K562 (cell line): ENCODE results near the gene WDR93. TPM values are rescaled to one million over a fixed set of nuclear protein-coding genes. Genes with fewer than 3 reads are reported as not detected.

ENCODE experiments used
- ATAC-seq: fragments of 200-7000 bp; cut with Tn5 transposase; 3 replicates; pipeline ENCODE4 v1.9.1; 2020; ENCODE audit warnings: moderate library complexity
- BruUV-seq: library from RNA; stranded (reverse); fragments of 400-500 nt; replicated peaks from 2 replicates; lab custom pipeline; 2021; lab: Mats Ljungman, UMichigan
- CTCF ChIA-PET: fragments of 300-600 bp; formaldehyde crosslinking; extraction: SDS; loops from one replicate; lab custom pipeline; 2021; ENCODE audit warnings: low intra/inter-chr PET ratio; lab: Yijun Ruan, JAX
- POLR2A ChIA-PET: fragments of 300-600, 350-650 bp; sonication (Branson Sonifier 250); formaldehyde crosslinking; extraction: SDS; loops from one replicate; lab custom pipeline; 2021; ENCODE audit warnings: antibody characterized with exemption, inconsistent platforms; lab: Yijun Ruan, JAX
- DNase-seq, 4 experiments: peaks; one replicate each; pipeline versions ENCODE4 v3.0.0 to v3.0.0-alpha.2; 2011 to 2018; ENCODE audit warnings: low spot score in 3 of 4, mixed read lengths in 3 of 4; ENCODE audit errors: extremely low read depth in 1 of 4
- FAIRE-seq: peaks from 2 replicates; lab custom pipeline; 2011; peaks lifted over from hg19 to GRCh38; lab: Jason Lieb, UNC
- H2AFZ ChIP-seq: 2 replicates; pipeline ENCODE4 v1.6.0; 2011; ENCODE audit warnings: low read depth, low read length, control low read depth, inconsistent platforms
- H3K27ac ChIP-seq: fragments of 200-600 bp; 3 replicates; pipeline ENCODE4 v1.8.0; 2011; ENCODE audit warnings: low read depth, mild to moderate bottlenecking, control low read depth, inconsistent platforms, low read length, moderate library complexity, mixed read lengths; ENCODE audit errors: extremely low read depth
- H3K27me3 ChIP-seq, 2 experiments: fragments of 300-600 bp in 1 of 2; 2 replicates in 1 of 2; 3 replicates in 1 of 2; pipeline versions ENCODE4 v1.6.0 to v1.8.0; 2011; ENCODE audit warnings: inconsistent platforms in 2 of 2, low read length in 2 of 2, mild to moderate bottlenecking in 1 of 2, mixed read lengths in 1 of 2, moderate library complexity in 1 of 2; ENCODE audit not compliant: control insufficient read depth in 2 of 2, insufficient read depth in 2 of 2
- H3K36me3 ChIP-seq: fragments of 300-600 bp; 3 replicates; pipeline ENCODE4 v1.8.0; 2011; ENCODE audit warnings: mild to moderate bottlenecking, low read length, inconsistent platforms; ENCODE audit not compliant: control insufficient read depth, insufficient read depth
- H3K4me1 ChIP-seq, 2 experiments: fragments of 200-600 bp in 1 of 2; replicated peaks in 1 of 2; 2 replicates in 1 of 2; 3 replicates in 1 of 2; pipeline versions ENCODE4 v1.5.1 to v1.8.0; 2011; ENCODE audit warnings: inconsistent platforms in 2 of 2, low read length in 2 of 2, mild to moderate bottlenecking in 1 of 2, mixed read lengths in 1 of 2, moderate library complexity in 1 of 2; ENCODE audit not compliant: control insufficient read depth in 2 of 2, insufficient read depth in 2 of 2
- H3K4me2 ChIP-seq: 2 replicates; pipeline ENCODE4 v1.6.1; 2011; ENCODE audit warnings: low read length, control low read depth, inconsistent platforms, mixed read lengths; ENCODE audit not compliant: insufficient read depth
- H3K4me3 ChIP-seq: fragments of 200-600 bp; sonication (generic), shearing (Covaris generic); 2 replicates; pipeline ENCODE4 v1.5.1; 2016; ENCODE audit warnings: control low read depth, inconsistent platforms
- H3K79me2 ChIP-seq: fragments of 200-600 bp; 3 replicates; pipeline ENCODE4 v1.8.0; 2011; ENCODE audit warnings: low read length, inconsistent platforms; ENCODE audit not compliant: control insufficient read depth, insufficient read depth
- H3K9ac ChIP-seq, 2 experiments: 2 replicates each; pipeline versions ENCODE4 v1.6.0 to v1.6.1; 2011; ENCODE audit warnings: low read depth in 2 of 2, low read length in 2 of 2, control low read depth in 1 of 2, inconsistent platforms in 1 of 2, mild to moderate bottlenecking in 1 of 2, mixed read lengths in 1 of 2; ENCODE audit not compliant: insufficient read depth in 1 of 2
- H3K9me1 ChIP-seq: one replicate; pipeline ENCODE4 v1.6.0; 2011; ENCODE audit warnings: inconsistent platforms, mild to moderate bottlenecking, low read length, moderate library complexity; ENCODE audit not compliant: control insufficient read depth, insufficient read depth
- H3K9me3 ChIP-seq: replicated peaks from 2 replicates; pipeline ENCODE4 v1.5.1; 2011; ENCODE audit warnings: low read depth, low read length, inconsistent platforms; ENCODE audit not compliant: control insufficient read depth, insufficient read depth
- H4K20me1 ChIP-seq: replicated peaks from 2 replicates; pipeline ENCODE4 v1.6.1; 2011; ENCODE audit warnings: low read length, inconsistent platforms, mixed read lengths; ENCODE audit not compliant: control insufficient read depth, insufficient read depth
- ASH1L ChIP-seq: fragments of 450-650 bp; IDR thresholded peaks from 2 replicates; pipeline ENCODE4 v1.6.1; 2018; ENCODE audit warnings: borderline replicate concordance, mild to moderate bottlenecking, low read depth; ENCODE audit not compliant: partially characterized antibody
- DEAF1 ChIP-seq: fragments of 450-650 bp; formaldehyde crosslinking; IDR thresholded peaks from 2 replicates; pipeline ENCODE4 v1.4.0; 2020; ENCODE audit warnings: mild to moderate bottlenecking, moderate library complexity
- HLTF ChIP-seq: fragments of 450-650 bp; IDR thresholded peaks from 2 replicates; pipeline ENCODE4 v1.6.1; 2016
- ID3 ChIP-seq, 2 experiments: fragments of 250-450 bp in 1 of 2; fragments of 450-650 bp in 1 of 2; sonication (Bioruptor Pico) in 1 of 2; IDR thresholded peaks; 2 replicates each; pipeline versions ENCODE4 v1.6.1 to v1.8.0; 2016 to 2021; ENCODE audit warnings: mild to moderate bottlenecking in 2 of 2, moderate library complexity in 2 of 2, missing compliant biosample characterization in 1 of 2, missing genetic modification characterization in 1 of 2
- OTX1 ChIP-seq: fragments of 450-650 bp; formaldehyde crosslinking; IDR thresholded peaks from 2 replicates; pipeline ENCODE4 v1.4.0; 2022; ENCODE audit warnings: mild to moderate bottlenecking
- PTTG1 ChIP-seq: fragments of 450-650 bp; IDR thresholded peaks from 2 replicates; pipeline ENCODE4 v1.6.1; 2016; ENCODE audit warnings: low read depth, mild to moderate bottlenecking, missing genetic modification characterization, missing compliant biosample characterization
- TAF1 ChIP-seq: IDR thresholded peaks from 2 replicates; pipeline ENCODE4 v1.6.1; 2011; ENCODE audit warnings: mild to moderate bottlenecking, low read length, moderate library complexity; ENCODE audit not compliant: insufficient read depth, control insufficient read depth, severe bottlenecking; ENCODE audit errors: extremely low read depth
- ZNF197 ChIP-seq: fragments of 200-800 bp; sonication (Bioruptor generic); IDR thresholded peaks from 2 replicates; pipeline ENCODE4 v1.6.1; 2016; ENCODE audit warnings: low read depth, missing genetic modification characterization, missing compliant biosample characterization
- ZNF277 ChIP-seq: fragments of 250-450 bp; sonication (Bioruptor Pico); IDR thresholded peaks from 2 replicates; pipeline ENCODE4 v1.8.0; 2022; ENCODE audit warnings: inconsistent platforms, mild to moderate bottlenecking, moderate library complexity, borderline replicate concordance
- ZNF444 ChIP-seq: fragments of 250-450 bp; sonication (Bioruptor Pico); IDR thresholded peaks from 2 replicates; pipeline ENCODE4 v1.4.0; 2020; ENCODE audit warnings: mild to moderate bottlenecking, moderate library complexity
- ZNF586 ChIP-seq: fragments of 450-650 bp; formaldehyde crosslinking; conservative IDR thresholded peaks from 2 replicates; pipeline ENCODE4 v1.4.0; 2020; ENCODE audit warnings: mild to moderate bottlenecking, moderate library complexity
- WGBS: fragments of 100-300 bp; shearing (Covaris generic); methylation state at CpG from one replicate; pipeline ENCODE4 v1.1.6; 2016; ENCODE audit warnings: low coverage, mixed read lengths; ENCODE audit not compliant: insufficient coverage; ENCODE audit errors: missing lambda C conversion rate; 5-methylcytosine and 5-hydroxymethylcytosine counted together
- in situ Hi-C: fragments of 300-500 bp; cut with MboI; formaldehyde crosslinking; loops from 4 replicates; pipeline ENCODE4 v1.15.0; 2018; ENCODE audit warnings: inconsistent platforms, mixed read lengths
- intact Hi-C: fragments of 100-400 bp; cut with micrococcal nuclease; formaldehyde crosslinking; loops from 2 replicates; pipeline ENCODE4 v1.14.2; 2022
- polyA plus RNA-seq, 8 experiments: library from polyadenylated mRNA; depleted of rRNA in 4 of 8; stranded (reverse) in 5 of 8; unstranded in 3 of 8; fragments of >200 nt; fragmentation: Nextera tagmentation in 2 of 8; fragmentation: Illumina TruSeq in 1 of 8; extraction: Ambion mirVana in 2 of 8; extraction: Trizol in 1 of 8; gene quantifications; 2 replicates each; pipeline versions ENCODE4 v1.2.1 to v1.2.3, GENCODE V29; 2011 to 2014; ENCODE audit warnings: inconsistent platforms in 1 of 8, missing spikeins in 1 of 8
- total RNA-seq, 7 experiments: library from RNA; depleted of rRNA in 6 of 7; stranded (reverse); fragments of >200 nt in 6 of 7; fragmentation: Illumina TruSeq in 2 of 7; extraction: Trizol in 2 of 7; gene quantifications; 2 replicates each; pipeline versions ENCODE4 v1.2.1 to v1.2.3, GENCODE V29; 2011 to 2021; ENCODE audit warnings: low replicate concordance in 1 of 7

Gene WDR93
- total and polyA plus RNA-seq, 9 of the 15 experiments (the other 6 are each of a cell fraction or from before 2014, with no cell fraction given): not detected

- Histone ChIP-seq H3K4me3 (no peak overlapping the region), H3K4me2 (no peak overlapping the region), H3K27ac (no peak overlapping the region), H3K9me3 (no peaks in the 10 kb centered on the region), H3K79me2 (no peaks in the 10 kb centered on the region), H4K20me1 (no peaks in the 10 kb centered on the region), H3K9me1 (no peaks in the 10 kb centered on the region), H3K4me1 (no peaks in the 10 kb centered on the region), H2AFZ (no peak overlapping the region), H3K9ac (no peak overlapping the region), H3K36me3 (no peaks in the 10 kb centered on the region), H3K27me3 (peaks cover 17 to 44% of the 10 kb centered on the region in 2 experiments; a peak in 4 of 5 replicates)
- ATAC-seq: no peak
- 0% methylated on average over 2 of the region's 2 CpGs for WGBS
- DNase-seq: no peak
- CTCF ChIA-PET: no interaction called here
- intact Hi-C loops (no loop called here), in situ Hi-C loops (no loop called here)
- TF ChIP-seq ZNF586 (CRISPR knock-in tag): no peak
- TF ChIP-seq ZNF444 (CRISPR knock-in tag): no peak
- TF ChIP-seq PTTG1 (tag): no peak
- no peak for TF ChIP-seq ID3 (CRISPR knock-in tag; IDR thresholded peaks at IDR 0.05)
- TF ChIP-seq ID3 (tag; IDR thresholded peaks at IDR 0.05): no peak
- no peak for TF ChIP-seq DEAF1 (CRISPR knock-in tag)
- no peak for TF ChIP-seq ASH1L
- TF ChIP-seq OTX1 (CRISPR knock-in tag): no peak
- TF ChIP-seq TAF1: no peak
- TF ChIP-seq ZNF277: no peak
- no peak for TF ChIP-seq HLTF
- no peak for TF ChIP-seq ZNF197 (CRISPR knock-in tag)
- no peak for FAIRE-seq
- no TSS peak for BruUV-seq
- POLR2A ChIA-PET: interaction anchor here (0.6 kb wide), 1 partner anchor 343 kb away, joined by 3 read pairs; no protein-coding TSS in a partner anchor
These were observed 9.5 kb upstream of the WDR93 start for GRCh38 chr15:89681146-89681545.
